Stomach (tissue), 9 donors: Measurements from ENCODE around the gene TTC38. TPM values are rescaled to one million over a fixed set of nuclear protein-coding genes. Genes with fewer than 3 reads are reported as not detected.

Experiments
- DNase-seq, 2 donors: peaks; one replicate each; pipeline versions ENCODE4 v3.0.0 to v3.0.0-alpha.2; 2013 to 2019
- H3K27ac ChIP-seq, 5 donors: fragments of 200-600 bp in 4 of 5; sonication (generic) in 4 of 5; one replicate each; pipeline ENCODE4 v1.5.1; 2013 to 2019; ENCODE audit warnings: mild to moderate bottlenecking in 1 of 5, moderate library complexity in 1 of 5
- H3K27me3 ChIP-seq, 3 donors: fragments of 200-600 bp; sonication (generic); one replicate each; pipeline ENCODE4 v1.5.1; 2017 to 2019; ENCODE audit warnings: mixed run types in 1 of 3
- H3K36me3 ChIP-seq, 4 donors: fragments of 200-600 bp; sonication (generic); 1 replicate in 3 of 4; 2 replicates in 1 of 4; pipeline ENCODE4 v1.5.1; 2016 to 2019
- H3K4me1 ChIP-seq, 4 donors: fragments of 200-600 bp; sonication (generic); one replicate each; pipeline ENCODE4 v1.5.1; 2016 to 2019
- H3K4me3 ChIP-seq, 4 donors: fragments of 200-600 bp; sonication (generic) in 3 of 4; one replicate each; pipeline ENCODE4 v1.5.1; 2016 to 2019; ENCODE audit warnings: mild to moderate bottlenecking in 1 of 4
- H3K9me3 ChIP-seq, 4 donors: fragments of 200-600 bp; sonication (generic); one replicate each; pipeline ENCODE4 v1.5.1; 2016 to 2019
- EP300 ChIP-seq: sonication (generic); formaldehyde crosslinking; IDR thresholded peaks from one replicate; pipeline ENCODE4 v1.6.1; 2017; ENCODE audit warnings: antibody characterized with exemption
- POLR2A ChIP-seq, 4 donors: fragments of 450-650 bp; IDR thresholded peaks; one replicate each; pipeline ENCODE4 v1.6.1; 2016; ENCODE audit warnings: antibody characterized with exemption in 4 of 4, control low read depth in 2 of 4, mild to moderate bottlenecking in 1 of 4, moderate library complexity in 1 of 4
- POLR2AphosphoS5 ChIP-seq, 3 donors: sonication (generic); formaldehyde crosslinking; IDR thresholded peaks; one replicate each; pipeline ENCODE4 v1.6.1; 2016; ENCODE audit warnings: antibody characterized with exemption in 3 of 3
- WGBS, 5 donors: extraction: QIAGEN DNeasy Blood & Tissue Kit in 3 of 5; methylation state at CpG; one replicate each; pipeline versions ENCODE4 v1.1.5 to v1.1.7; 2013 to 2018; 5-methylcytosine and 5-hydroxymethylcytosine counted together
- intact Hi-C: fragments of 100-400 bp; cut with DNase I; formaldehyde crosslinking; loops from one replicate; pipeline ENCODE4 v1.15.1; 2023; ENCODE audit warnings: low total_unique reads
- polyA plus RNA-seq, 3 donors: library from polyadenylated mRNA; stranded (reverse); fragments of 200-250 nt; gene quantifications; one replicate each; pipeline ENCODE4 v1.2.3, GENCODE V29; 2013
- total RNA-seq, 5 donors: library from RNA; depleted of rRNA; stranded (reverse); fragments of >200 nt; gene quantifications; one replicate each; pipeline versions ENCODE4 v1.1.0 to v1.2.3, GENCODE V29; 2014 to 2016
- TF ChIP-seq, protein P1 (sequence below), 7 experiments: fragments of 450-650 bp in 4 of 7; fragments of 200-600 bp in 3 of 7; sonication (generic) in 3 of 7; IDR thresholded peaks; one replicate each; pipeline ENCODE4 v1.5.1; 2016 to 2019; ENCODE audit warnings: antibody characterized with exemption in 7 of 7, control low read depth in 2 of 7, mild to moderate bottlenecking in 1 of 7
- donor health status: healthy with polysubstance abuse.
- donor health status: Bipolar disorder and iron deficiency.
- donor health status: healthy.

TTC38 gene
- total and polyA plus RNA-seq, 8 donors = 20.0 to 411 (median 38.4) TPM

DNA sequence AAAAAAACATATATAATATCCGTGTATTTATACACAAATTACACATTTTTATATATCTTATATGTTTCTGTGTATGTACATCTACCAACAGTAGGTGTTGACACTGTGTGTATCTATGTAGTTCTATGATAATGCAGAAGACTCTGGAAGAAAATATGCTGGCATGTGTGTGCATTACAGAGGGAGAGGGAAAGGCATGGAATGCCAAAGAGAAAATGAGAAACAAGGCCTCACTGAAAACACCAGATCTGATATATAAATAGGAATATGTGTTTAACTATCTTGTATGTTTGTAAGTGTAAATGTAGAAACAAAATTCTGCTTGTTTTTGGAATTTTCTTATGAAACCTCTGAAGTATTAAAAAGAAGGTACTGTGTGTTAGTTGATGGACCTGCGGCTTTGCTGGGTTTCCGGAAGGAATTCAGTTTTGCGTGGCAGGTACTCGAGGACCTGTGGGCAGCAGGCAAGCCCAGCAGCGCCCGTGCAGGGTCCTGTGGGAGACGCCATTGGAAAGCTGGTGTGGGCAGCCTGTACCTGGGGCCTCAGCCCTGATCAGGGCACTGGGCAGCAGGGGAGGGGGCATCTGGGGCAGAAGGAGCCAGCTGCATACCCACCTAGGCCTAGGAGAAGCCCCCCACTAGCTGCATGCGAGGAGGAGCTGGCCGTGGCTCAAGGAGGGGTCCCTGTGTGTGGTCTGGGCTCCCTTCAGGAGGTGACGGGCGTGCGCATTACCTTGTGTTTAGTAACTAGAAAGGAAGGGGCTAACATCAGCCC, 60.1 kb downstream of the TTC38 start:
- Histone ChIP-seq H3K27me3 (no peaks in the 10 kb centered on the region), H3K36me3 (peaks cover 0 to 64% (median 0%) of the 10 kb centered on the region in 4 donors), H3K27ac (no peak overlapping the region), H3K4me1 (no peaks in the 10 kb centered on the region), H3K9me3 (no peaks in the 10 kb centered on the region), H3K4me3 (no peak overlapping the region)
- intact Hi-C loops = no loop called here
- DNase-seq = no peak
- 94 to 99% (median 97%) methylated on average over 10 to 13 of the region's 13 CpGs for WGBS, 5 donors
- no peak for TF ChIP-seq POLR2A (IDR thresholded peaks at IDR 0.05)
- no peak for TF ChIP-seq POLR2AphosphoS5 (IDR thresholded peaks at IDR 0.05)
- TF ChIP-seq, protein P1, sequence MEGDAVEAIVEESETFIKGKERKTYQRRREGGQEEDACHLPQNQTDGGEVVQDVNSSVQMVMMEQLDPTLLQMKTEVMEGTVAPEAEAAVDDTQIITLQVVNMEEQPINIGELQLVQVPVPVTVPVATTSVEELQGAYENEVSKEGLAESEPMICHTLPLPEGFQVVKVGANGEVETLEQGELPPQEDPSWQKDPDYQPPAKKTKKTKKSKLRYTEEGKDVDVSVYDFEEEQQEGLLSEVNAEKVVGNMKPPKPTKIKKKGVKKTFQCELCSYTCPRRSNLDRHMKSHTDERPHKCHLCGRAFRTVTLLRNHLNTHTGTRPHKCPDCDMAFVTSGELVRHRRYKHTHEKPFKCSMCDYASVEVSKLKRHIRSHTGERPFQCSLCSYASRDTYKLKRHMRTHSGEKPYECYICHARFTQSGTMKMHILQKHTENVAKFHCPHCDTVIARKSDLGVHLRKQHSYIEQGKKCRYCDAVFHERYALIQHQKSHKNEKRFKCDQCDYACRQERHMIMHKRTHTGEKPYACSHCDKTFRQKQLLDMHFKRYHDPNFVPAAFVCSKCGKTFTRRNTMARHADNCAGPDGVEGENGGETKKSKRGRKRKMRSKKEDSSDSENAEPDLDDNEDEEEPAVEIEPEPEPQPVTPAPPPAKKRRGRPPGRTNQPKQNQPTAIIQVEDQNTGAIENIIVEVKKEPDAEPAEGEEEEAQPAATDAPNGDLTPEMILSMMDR (IDR thresholded peaks at IDR 0.05) = no peak

DNA sequence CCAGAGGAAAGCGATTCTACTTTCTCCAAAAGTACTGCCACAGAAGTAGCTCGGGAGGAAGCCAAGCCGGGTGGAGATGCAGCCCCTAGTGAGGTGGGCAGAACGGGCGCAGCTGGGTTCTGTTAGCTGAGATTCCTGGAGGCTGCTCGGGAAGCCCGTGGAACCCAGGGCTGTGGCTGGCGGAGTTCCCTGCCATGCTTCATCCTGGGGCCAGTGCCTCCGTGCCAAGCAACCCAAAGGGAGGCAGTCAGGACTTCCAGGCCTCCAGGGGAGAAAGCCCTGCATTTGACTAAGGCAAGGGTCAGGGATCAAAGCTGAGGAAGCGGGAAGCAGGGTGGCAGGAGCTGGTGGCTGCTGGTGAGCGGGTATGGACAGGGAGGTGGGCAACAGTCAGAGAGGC, 61.0 kb downstream of the TTC38 start:
- no peaks in the 10 kb centered on the region for H3K27me3 ChIP-seq
- no peaks in the 10 kb centered on the region for H3K9me3 ChIP-seq
- H3K4me3 ChIP-seq = no peak overlapping the region
- WGBS, 5 donors = 95 to 99% (median 96%) methylated on average over 11 of the region's 11 CpGs
- DNase-seq = no peak
- intact Hi-C loops = no loop called here
- TF ChIP-seq, protein P1 (IDR thresholded peaks at IDR 0.05) = no peak
- TF ChIP-seq EP300 (no peak), POLR2A (IDR thresholded peaks at IDR 0.05) (no peak), POLR2AphosphoS5 (IDR thresholded peaks at IDR 0.05) (no peak)
- peaks cover 0 to 54% (median 0%) of the 10 kb centered on the region in 4 donors for H3K36me3 ChIP-seq
- no peaks in the 10 kb centered on the region for H3K4me1 ChIP-seq
- no peak overlapping the region for H3K27ac ChIP-seq

DNA sequence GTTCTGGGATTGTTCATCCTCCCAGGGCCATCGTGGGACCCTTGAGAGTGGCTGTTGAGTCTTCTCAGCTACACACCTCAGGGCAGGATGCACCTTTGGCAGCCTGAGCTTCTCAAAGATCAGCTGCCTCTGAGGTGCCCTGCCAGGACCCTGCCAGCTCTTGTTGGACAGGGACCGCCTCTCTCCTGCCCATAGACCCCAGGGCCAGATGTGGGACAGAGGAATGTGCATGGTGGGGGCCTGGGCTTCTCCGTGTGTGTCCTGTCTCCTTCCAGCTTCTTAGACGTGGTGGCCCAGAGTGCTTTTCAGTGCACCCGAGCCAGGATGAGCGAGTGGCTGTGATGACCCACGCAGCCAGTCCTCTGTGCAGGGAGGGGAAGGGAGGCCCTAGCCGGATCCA, 61.8 kb downstream of the TTC38 start:
- no peak for DNase-seq
- intact Hi-C loops = no loop called here
- Histone ChIP-seq H3K27me3 (no peaks in the 10 kb centered on the region), H3K27ac (no peak overlapping the region), H3K4me1 (peaks cover 0 to 3% (median 1%) of the 10 kb centered on the region in 4 donors), H3K9me3 (no peaks in the 10 kb centered on the region), H3K36me3 (peaks cover 0 to 48% (median 0%) of the 10 kb centered on the region in 4 donors), H3K4me3 (no peak overlapping the region)
- TF ChIP-seq EP300 (no peak), POLR2A (IDR thresholded peaks at IDR 0.05) (no peak), POLR2AphosphoS5 (IDR thresholded peaks at IDR 0.05) (no peak)
- TF ChIP-seq, protein P1 (IDR thresholded peaks at IDR 0.05) = no peak
- WGBS, 5 donors = 88 to 96% (median 94%) methylated on average over 8 of the region's 8 CpGs

DNA sequence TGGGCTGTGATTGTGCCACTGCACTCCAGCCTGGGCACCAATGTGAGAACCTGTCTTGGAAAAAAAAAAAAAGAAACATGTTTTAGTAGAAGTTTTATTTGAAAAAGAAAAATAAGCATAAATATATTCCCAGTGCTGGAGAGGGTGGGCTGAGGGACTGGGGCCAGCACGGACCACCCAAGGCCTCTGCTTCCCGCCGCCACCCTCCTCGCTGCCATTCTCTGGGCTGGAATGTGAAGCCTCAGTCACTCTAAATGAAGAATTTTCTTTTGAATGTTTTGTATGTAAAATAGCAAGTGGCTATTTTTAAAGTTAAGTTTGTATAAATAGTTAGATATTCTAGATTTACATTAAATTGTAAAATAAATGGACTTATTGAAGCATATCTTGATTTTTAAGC, 62.6 kb downstream of the TTC38 start:
- 88 to 100% (median 97%) methylated on average over 4 of the region's 4 CpGs for WGBS, 5 donors
- intact Hi-C loops = no loop called here
- TF ChIP-seq POLR2AphosphoS5 (IDR thresholded peaks at IDR 0.05) (no peak), POLR2A (IDR thresholded peaks at IDR 0.05) (no peak), EP300 (no peak)
- TF ChIP-seq, protein P1 (IDR thresholded peaks at IDR 0.05) = no peak

More for the DNA sequence above, 62.6 kb downstream of the TTC38 start:
- H3K4me1 ChIP-seq = peaks cover 0 to 9% (median 7%) of the 10 kb centered on the region in 4 donors
- no peaks in the 10 kb centered on the region for H3K27me3 ChIP-seq
- DNase-seq = no peak
- no peak overlapping the region for H3K4me3 ChIP-seq
- H3K36me3 ChIP-seq = peaks cover 0 to 40% (median 0%) of the 10 kb centered on the region in 4 donors
- no peak overlapping the region for H3K27ac ChIP-seq
- H3K9me3 ChIP-seq = no peaks in the 10 kb centered on the region
